Keratinocyte (primary cell): Measurements from ENCODE around the gene NHSL2. TPM values are rescaled to one million over a fixed set of nuclear protein-coding genes. Genes with fewer than 3 reads are reported as not detected.

Experiments used
- DNase-seq: peaks from one replicate; pipeline ENCODE4 v3.0.0-alpha.2; 2011; ENCODE audit warnings: low read depth, missing footprints, low spot score
- FAIRE-seq: peaks from 2 replicates; lab custom pipeline; 2011; peaks lifted over from hg19 to GRCh38; lab: Jason Lieb, UNC
- H2AFZ ChIP-seq: 2 replicates; pipeline ENCODE4 v1.6.0; 2012; ENCODE audit warnings: low read length, control low read depth, inconsistent platforms; ENCODE audit not compliant: control insufficient read depth
- H3K27ac ChIP-seq: 2 replicates; pipeline ENCODE4 v1.5.1; 2011; ENCODE audit warnings: low read length; ENCODE audit not compliant: control insufficient read depth, insufficient read depth
- H3K27me3 ChIP-seq: 3 replicates; pipeline ENCODE4 v1.6.0; 2011; ENCODE audit warnings: low read length; ENCODE audit not compliant: control insufficient read depth, insufficient read depth; ENCODE audit errors: extremely low read depth
- H3K36me3 ChIP-seq, 2 experiments: 2 replicates in 1 of 2; 3 replicates in 1 of 2; pipeline ENCODE4 v1.5.1; 2011; ENCODE audit warnings: low read length in 2 of 2, mild to moderate bottlenecking in 1 of 2; ENCODE audit not compliant: control insufficient read depth in 2 of 2, insufficient read depth in 2 of 2; ENCODE audit errors: extremely low read depth in 1 of 2
- H3K4me1 ChIP-seq: 3 replicates; pipeline ENCODE4 v1.5.1; 2011; ENCODE audit warnings: low read length; ENCODE audit not compliant: control insufficient read depth, insufficient read depth; ENCODE audit errors: extremely low read depth
- H3K4me2 ChIP-seq: 3 replicates; pipeline ENCODE4 v1.6.0; 2011; ENCODE audit warnings: low read depth, low read length; ENCODE audit not compliant: control insufficient read depth, insufficient read depth; ENCODE audit errors: extremely low read depth
- H3K4me3 ChIP-seq, 3 experiments: fragments of 200-600 bp in 1 of 3; sonication (generic) in 1 of 3; 2 replicates in 2 of 3; 3 replicates in 1 of 3; pipeline ENCODE4 v1.5.1; 2011 to 2016; ENCODE audit warnings: low read length in 3 of 3, mild to moderate bottlenecking in 3 of 3, control low read depth in 2 of 3, inconsistent platforms in 1 of 3, low read depth in 1 of 3, mixed read lengths in 1 of 3, mixed run types in 1 of 3, moderate library complexity in 1 of 3; ENCODE audit not compliant: control insufficient read depth in 2 of 3, insufficient read depth in 2 of 3; ENCODE audit errors: extremely low read depth in 1 of 3
- H3K79me2 ChIP-seq: 2 replicates; pipeline ENCODE4 v1.6.0; 2012; ENCODE audit warnings: low read length; ENCODE audit not compliant: control insufficient read depth, insufficient read depth
- H3K9ac ChIP-seq: 3 replicates; pipeline ENCODE4 v1.6.0; 2011; ENCODE audit warnings: low read length; ENCODE audit not compliant: control insufficient read depth, insufficient read depth; ENCODE audit errors: extremely low read depth
- H3K9me1 ChIP-seq: 3 replicates; pipeline ENCODE4 v1.6.0; 2011; ENCODE audit warnings: low read length; ENCODE audit not compliant: control insufficient read depth, insufficient read depth; ENCODE audit errors: extremely low read depth
- H3K9me3 ChIP-seq: 2 replicates; pipeline ENCODE4 v1.5.1; 2012; ENCODE audit warnings: low read depth, low read length; ENCODE audit not compliant: control insufficient read depth
- H4K20me1 ChIP-seq: 3 replicates; pipeline ENCODE4 v1.6.0; 2011; ENCODE audit warnings: low read length; ENCODE audit not compliant: control insufficient read depth, insufficient read depth; ENCODE audit errors: extremely low read depth
- CTCF ChIP-seq, 3 experiments: IDR thresholded peaks in 1 of 3; conservative IDR thresholded peaks in 1 of 3; optimal IDR thresholded peaks in 1 of 3; 2 replicates in 2 of 3; 3 replicates in 1 of 3; pipeline versions ENCODE3 to v1.5.1; 2011; ENCODE audit warnings: low read length in 3 of 3, mild to moderate bottlenecking in 3 of 3, moderate library complexity in 2 of 3, control low read depth in 1 of 3, inconsistent platforms in 1 of 3; ENCODE audit not compliant: insufficient read depth in 2 of 3; ENCODE audit errors: extremely low read depth in 1 of 3
- EZH2 ChIP-seq: IDR thresholded peaks from one replicate; pipeline ENCODE4 v1.6.1; 2012; ENCODE audit warnings: inconsistent platforms, mild to moderate bottlenecking, low read length, moderate library complexity
- dilution Hi-C: fragments of 300-500 bp; cut with MboI; formaldehyde crosslinking; loops from one replicate; pipeline ENCODE4 v1.7.0; 2020; ENCODE audit warnings: low sequenced_read_pairs; ENCODE audit not compliant: extremely low pct_ligation_motif_present
- polyA plus RNA-seq, 5 experiments: library from polyadenylated mRNA; depleted of rRNA in 3 of 5; stranded (reverse) in 3 of 5; stranded (forward) in 1 of 5; unstranded in 1 of 5; fragments of >200 nt; gene quantifications; 1 replicate in 1 of 5; 2 replicates in 3 of 5; 3 replicates in 1 of 5; pipeline versions ENCODE4 v1.2.1 to v1.2.3, GENCODE V29; 2011 to 2012; ENCODE audit warnings: missing spikeins in 2 of 5, low read depth in 1 of 5, low replicate concordance in 1 of 5

The NHSL2 gene
- polyA plus RNA-seq, 1 donor (not counting 4 experiments of a cell fraction or from before 2014, with no cell fraction given) = 0.04 TPM

GRCh38 chrX:72146527-72146926 is 235.9 kb downstream of the NHSL2 start:
- dilution Hi-C loops = no loop called here
- H3K4me2 ChIP-seq = no peak overlapping the region
- no peak for DNase-seq
- no peaks in the 10 kb centered on the region for H3K79me2 ChIP-seq
- no peak overlapping the region for H3K27ac ChIP-seq
- no peaks in the 10 kb centered on the region for H3K9me3 ChIP-seq
- TF ChIP-seq EZH2 (no peak), CTCF (optimal IDR thresholded peaks at IDR 0.05 in 1 of 3, IDR thresholded peaks at IDR 0.05 in 1 of 3, conservative IDR thresholded peaks at IDR 0.05 in 1 of 3; ENCODE audit: extremely low read depth in 1 of 3, insufficient read depth in 2 of 3, low read length in 3 of 3) (no peak)
- H3K4me1 ChIP-seq = no peaks in the 10 kb centered on the region
- no peak overlapping the region for H3K9ac ChIP-seq
- H4K20me1 ChIP-seq = no peaks in the 10 kb centered on the region
- no peaks in the 10 kb centered on the region for H3K9me1 ChIP-seq
- peaks cover 3% of the 10 kb centered on the region for H3K27me3 ChIP-seq
- H3K36me3 ChIP-seq = no peaks in the 10 kb centered on the region
- H3K4me3 ChIP-seq = no peak overlapping the region
- FAIRE-seq = no peak
- no peak overlapping the region for H2AFZ ChIP-seq

- FAIRE-seq (no peak), DNase-seq (no peak)
- Histone ChIP-seq H3K4me3 (no peak overlapping the region), H3K79me2 (no peaks in the 10 kb centered on the region), H2AFZ (no peak overlapping the region), H3K36me3 (no peaks in the 10 kb centered on the region), H3K4me1 (no peaks in the 10 kb centered on the region), H3K9me1 (no peaks in the 10 kb centered on the region), H4K20me1 (no peaks in the 10 kb centered on the region), H3K27me3 (no peaks in the 10 kb centered on the region), H3K27ac (no peak overlapping the region), H3K9ac (no peak overlapping the region), H3K4me2 (no peak overlapping the region), H3K9me3 (no peaks in the 10 kb centered on the region)
- dilution Hi-C loops = no loop called here
- no peak for TF ChIP-seq CTCF (optimal IDR thresholded peaks at IDR 0.05 in 1 of 3, IDR thresholded peaks at IDR 0.05 in 1 of 3, conservative IDR thresholded peaks at IDR 0.05 in 1 of 3; ENCODE audit: extremely low read depth in 1 of 3, insufficient read depth in 2 of 3, low read length in 3 of 3)
- TF ChIP-seq EZH2 = no peak
Measured at GRCh38 chrX:72158773-72159172, 248.1 kb downstream of the NHSL2 start.
